ENCODE measurements around the gene NEU1. TPM values are rescaled to one million over a fixed set of nuclear protein-coding genes. Genes with fewer than 3 reads are reported as not detected.

NEU1 gene
- total and polyA plus RNA-seq, 2 of the 8 experiments (the other 6 are each of a cell fraction or from before 2014, with no cell fraction given): 41.2 to 72.1 TPM

Small RNAs within 50 kb of the gene (small RNA-seq; reads per million reads assigned to genes)
- gene SNORD48 (ENCODE audit: insufficient read depth) (11,909 reads per million, percentile 100 among the genes with 10 or more reads in this experiment), gene SNORD52 (ENCODE audit: insufficient read depth) (not detected)

Other genes starting within 250 kb of the NEU1 start
Only the 30 nearest of the 36 such genes appear.
- gene GPANK1, start 197.8 kb downstream of the NEU1 start, total RNA-seq (2021; fragmentation: NEBNext Ultra II Directional; extraction: Animal tissue kit (Norgen Biotek cat#: 25700)): 24.5 and 26.9 TPM in 2 replicates
- 30.2 and 33.2 TPM in 2 replicates for gene GPANK1, start 197.8 kb downstream of the NEU1 start, polyA plus RNA-seq (2011; rRNA removed)
- 192 and 208 TPM in 2 replicates for gene CSNK2B, start 196.7 kb downstream of the NEU1 start, total RNA-seq (2021; fragmentation: NEBNext Ultra II Directional; extraction: Animal tissue kit (Norgen Biotek cat#: 25700))
- 147 and 169 TPM in 2 replicates for gene CSNK2B, start 196.7 kb downstream of the NEU1 start, polyA plus RNA-seq (2011; rRNA removed)
- gene LY6G5B, start 192.8 kb downstream of the NEU1 start, total RNA-seq (2021; fragmentation: NEBNext Ultra II Directional; extraction: Animal tissue kit (Norgen Biotek cat#: 25700)): 12.1 and 12.6 TPM in 2 replicates
- gene LY6G5B, start 192.8 kb downstream of the NEU1 start, polyA plus RNA-seq (2011; rRNA removed): 9.5 and 10.6 TPM in 2 replicates
- gene LY6G5C, start 181.8 kb downstream of the NEU1 start, total RNA-seq (2021; fragmentation: NEBNext Ultra II Directional; extraction: Animal tissue kit (Norgen Biotek cat#: 25700)): 1.1 and 1.2 TPM in 2 replicates
- gene LY6G5C, start 181.8 kb downstream of the NEU1 start, polyA plus RNA-seq (2011; rRNA removed): 1.8 and 2.1 TPM in 2 replicates
- 29.3 and 32.9 TPM in 2 replicates for gene ABHD16A, start 159.5 kb downstream of the NEU1 start, total RNA-seq (2021; fragmentation: NEBNext Ultra II Directional; extraction: Animal tissue kit (Norgen Biotek cat#: 25700))
- gene ABHD16A, start 159.5 kb downstream of the NEU1 start, polyA plus RNA-seq (2011; rRNA removed): 40.2 and 49.6 TPM in 2 replicates
- gene LY6G6F, start 156.0 kb downstream of the NEU1 start, total RNA-seq (2021; fragmentation: NEBNext Ultra II Directional; extraction: Animal tissue kit (Norgen Biotek cat#: 25700)): not detected in 2 replicates
- not detected in 2 replicates for gene LY6G6F, start 156.0 kb downstream of the NEU1 start, polyA plus RNA-seq (2011; rRNA removed)
- gene LY6G6D, start 147.5 kb downstream of the NEU1 start, total RNA-seq (2021; fragmentation: NEBNext Ultra II Directional; extraction: Animal tissue kit (Norgen Biotek cat#: 25700)): not detected in 2 replicates
- gene LY6G6D, start 147.5 kb downstream of the NEU1 start, polyA plus RNA-seq (2011; rRNA removed): 0.74 and 1.8 TPM in 2 replicates
- 0.33 TPM in 1 of 2 replicates, not detected in the other for gene LY6G6C, start 141.1 kb downstream of the NEU1 start, total RNA-seq (2021; fragmentation: NEBNext Ultra II Directional; extraction: Animal tissue kit (Norgen Biotek cat#: 25700))
- 0.23 and 0.49 TPM in 2 replicates for gene LY6G6C, start 141.1 kb downstream of the NEU1 start, polyA plus RNA-seq (2011; rRNA removed)
- gene MPIG6B, start 139.4 kb downstream of the NEU1 start, total RNA-seq (2021; fragmentation: NEBNext Ultra II Directional; extraction: Animal tissue kit (Norgen Biotek cat#: 25700)): not detected in 2 replicates
- 0.18 and 0.33 TPM in 2 replicates for gene MPIG6B, start 139.4 kb downstream of the NEU1 start, polyA plus RNA-seq (2011; rRNA removed)
- 53.3 and 55.5 TPM in 2 replicates for gene DDAH2, start 133.5 kb downstream of the NEU1 start, total RNA-seq (2021; fragmentation: NEBNext Ultra II Directional; extraction: Animal tissue kit (Norgen Biotek cat#: 25700))
- 73.5 and 104 TPM in 2 replicates for gene DDAH2, start 133.5 kb downstream of the NEU1 start, polyA plus RNA-seq (2011; rRNA removed)
- gene CLIC1, start 126.3 kb downstream of the NEU1 start, total RNA-seq (2021; fragmentation: NEBNext Ultra II Directional; extraction: Animal tissue kit (Norgen Biotek cat#: 25700)): 250 and 259 TPM in 2 replicates
- 236 and 277 TPM in 2 replicates for gene CLIC1, start 126.3 kb downstream of the NEU1 start, polyA plus RNA-seq (2011; rRNA removed)
- gene MSH5, start 122.8 kb downstream of the NEU1 start, total RNA-seq (2021; fragmentation: NEBNext Ultra II Directional; extraction: Animal tissue kit (Norgen Biotek cat#: 25700)): 21.3 and 25.3 TPM in 2 replicates
- gene MSH5, start 122.8 kb downstream of the NEU1 start, polyA plus RNA-seq (2011; rRNA removed): 26.5 and 34.5 TPM in 2 replicates
- 3.4 and 5.9 TPM in 2 replicates for gene SAPCD1, start 100.2 kb downstream of the NEU1 start, total RNA-seq (2021; fragmentation: NEBNext Ultra II Directional; extraction: Animal tissue kit (Norgen Biotek cat#: 25700))
- 3.1 and 4.4 TPM in 2 replicates for gene SAPCD1, start 100.2 kb downstream of the NEU1 start, polyA plus RNA-seq (2011; rRNA removed)
- 1.5 and 2.1 TPM in 2 replicates for gene VWA7, start 85.5 kb downstream of the NEU1 start, total RNA-seq (2021; fragmentation: NEBNext Ultra II Directional; extraction: Animal tissue kit (Norgen Biotek cat#: 25700))
- 0.82 and 1.1 TPM in 2 replicates for gene VWA7, start 85.5 kb downstream of the NEU1 start, polyA plus RNA-seq (2011; rRNA removed)
- 162 and 163 TPM in 2 replicates for gene VARS1, start 67.1 kb downstream of the NEU1 start, total RNA-seq (2021; fragmentation: NEBNext Ultra II Directional; extraction: Animal tissue kit (Norgen Biotek cat#: 25700))
- 53.5 and 99.3 TPM in 2 replicates for gene VARS1, start 67.1 kb downstream of the NEU1 start, polyA plus RNA-seq (2011; rRNA removed)
- 127 and 132 TPM in 2 replicates for gene LSM2, start 55.9 kb downstream of the NEU1 start, total RNA-seq (2021; fragmentation: NEBNext Ultra II Directional; extraction: Animal tissue kit (Norgen Biotek cat#: 25700))
- gene LSM2, start 55.9 kb downstream of the NEU1 start, polyA plus RNA-seq (2011; rRNA removed): 168 and 173 TPM in 2 replicates
- 1.6 and 1.9 TPM in 2 replicates for gene HSPA1L, start 47.5 kb downstream of the NEU1 start, total RNA-seq (2021; fragmentation: NEBNext Ultra II Directional; extraction: Animal tissue kit (Norgen Biotek cat#: 25700))
- 0.78 and 1.00 TPM in 2 replicates for gene HSPA1L, start 47.5 kb downstream of the NEU1 start, polyA plus RNA-seq (2011; rRNA removed)
- 54.0 and 59.9 TPM in 2 replicates for gene HSPA1A, start 47.3 kb downstream of the NEU1 start, total RNA-seq (2021; fragmentation: NEBNext Ultra II Directional; extraction: Animal tissue kit (Norgen Biotek cat#: 25700))
- gene HSPA1A, start 47.3 kb downstream of the NEU1 start, polyA plus RNA-seq (2011; rRNA removed): 40.7 and 50.2 TPM in 2 replicates
- 76.6 and 89.3 TPM in 2 replicates for gene HSPA1B, start 35.1 kb downstream of the NEU1 start, total RNA-seq (2021; fragmentation: NEBNext Ultra II Directional; extraction: Animal tissue kit (Norgen Biotek cat#: 25700))
- 36.6 and 43.8 TPM in 2 replicates for gene HSPA1B, start 35.1 kb downstream of the NEU1 start, polyA plus RNA-seq (2011; rRNA removed)
- 2.5 and 4.8 TPM in 2 replicates for gene SLC44A4, start 16.2 kb upstream of the NEU1 start, total RNA-seq (2021; fragmentation: NEBNext Ultra II Directional; extraction: Animal tissue kit (Norgen Biotek cat#: 25700))
- 7.0 and 7.1 TPM in 2 replicates for gene SLC44A4, start 16.2 kb upstream of the NEU1 start, polyA plus RNA-seq (2011; rRNA removed)
- gene EHMT2, start 34.9 kb upstream of the NEU1 start, total RNA-seq (2021; fragmentation: NEBNext Ultra II Directional; extraction: Animal tissue kit (Norgen Biotek cat#: 25700)): 177 and 183 TPM in 2 replicates
- gene EHMT2, start 34.9 kb upstream of the NEU1 start, polyA plus RNA-seq (2011; rRNA removed): 125 and 187 TPM in 2 replicates
- gene ZBTB12, start 39.3 kb upstream of the NEU1 start, total RNA-seq (2021; fragmentation: NEBNext Ultra II Directional; extraction: Animal tissue kit (Norgen Biotek cat#: 25700)): 40.8 and 42.1 TPM in 2 replicates
- gene ZBTB12, start 39.3 kb upstream of the NEU1 start, polyA plus RNA-seq (2011; rRNA removed): 20.7 and 32.4 TPM in 2 replicates
- 0.26 and 0.61 TPM in 2 replicates for gene C2, start 64.9 kb upstream of the NEU1 start, total RNA-seq (2021; fragmentation: NEBNext Ultra II Directional; extraction: Animal tissue kit (Norgen Biotek cat#: 25700))
- 0.38 and 1.0 TPM in 2 replicates for gene C2, start 64.9 kb upstream of the NEU1 start, polyA plus RNA-seq (2011; rRNA removed)
- gene CFB, start 83.3 kb upstream of the NEU1 start, total RNA-seq (2021; fragmentation: NEBNext Ultra II Directional; extraction: Animal tissue kit (Norgen Biotek cat#: 25700)): not detected in 2 replicates
- gene CFB, start 83.3 kb upstream of the NEU1 start, polyA plus RNA-seq (2011; rRNA removed): 0.09 and 0.20 TPM in 2 replicates
- gene NELFE, start 96.2 kb upstream of the NEU1 start, total RNA-seq (2021; fragmentation: NEBNext Ultra II Directional; extraction: Animal tissue kit (Norgen Biotek cat#: 25700)): 71.1 and 71.5 TPM in 2 replicates
- 49.2 and 52.3 TPM in 2 replicates for gene NELFE, start 96.2 kb upstream of the NEU1 start, polyA plus RNA-seq (2011; rRNA removed)
- gene SKIC2, start 96.4 kb upstream of the NEU1 start, total RNA-seq (2021; fragmentation: NEBNext Ultra II Directional; extraction: Animal tissue kit (Norgen Biotek cat#: 25700)): 59.7 and 68.5 TPM in 2 replicates
- 42.1 and 70.5 TPM in 2 replicates for gene SKIC2, start 96.4 kb upstream of the NEU1 start, polyA plus RNA-seq (2011; rRNA removed)
- gene DXO, start 109.3 kb upstream of the NEU1 start, total RNA-seq (2021; fragmentation: NEBNext Ultra II Directional; extraction: Animal tissue kit (Norgen Biotek cat#: 25700)): 14.7 and 16.2 TPM in 2 replicates
- gene DXO, start 109.3 kb upstream of the NEU1 start, polyA plus RNA-seq (2011; rRNA removed): 23.9 and 30.5 TPM in 2 replicates
- gene C4A, start 119.2 kb upstream of the NEU1 start, total RNA-seq (2021; fragmentation: NEBNext Ultra II Directional; extraction: Animal tissue kit (Norgen Biotek cat#: 25700)): 0.48 and 2.4 TPM in 2 replicates
- 0.62 and 1.7 TPM in 2 replicates for gene C4A, start 119.2 kb upstream of the NEU1 start, polyA plus RNA-seq (2011; rRNA removed)
- 1.5 and 3.5 TPM in 2 replicates for gene C4B, start 152.0 kb upstream of the NEU1 start, total RNA-seq (2021; fragmentation: NEBNext Ultra II Directional; extraction: Animal tissue kit (Norgen Biotek cat#: 25700))
- gene C4B, start 152.0 kb upstream of the NEU1 start, polyA plus RNA-seq (2011; rRNA removed): 0.74 and 1.7 TPM in 2 replicates
- gene CYP21A2, start 175.6 kb upstream of the NEU1 start, total RNA-seq (2021; fragmentation: NEBNext Ultra II Directional; extraction: Animal tissue kit (Norgen Biotek cat#: 25700)): 0.22 and 0.40 TPM in 2 replicates
- gene CYP21A2, start 175.6 kb upstream of the NEU1 start, polyA plus RNA-seq (2011; rRNA removed): 0.14 and 0.23 TPM in 2 replicates